ENCODE data around the gene CMTM2.

GRCh38 chr16:66551348-66551759 is 27.9 kb upstream of the CMTM2 start:
- TF ChIP-seq POLR2A (IDR thresholded peaks at IDR 0.05; ENCODE audit: extremely low read depth, insufficient read length) (no peak), CTCF (IDR thresholded peaks at IDR 0.05; ENCODE audit: low read depth, low read length) (peak; percentile 64), MYC (IDR thresholded peaks at IDR 0.05; ENCODE audit: low read depth, low read length) (no peak), MAX (IDR thresholded peaks at IDR 0.05; ENCODE audit: low read depth, low read length) (peak; percentile 26; the same call in 1 of the 2 replicates)

All from NB4 (cell line).